ENCODE data around the gene RASA4B. TPM values are rescaled to one million over a fixed set of nuclear protein-coding genes. Genes with fewer than 3 reads are reported as not detected.

Gene RASA4B
- total RNA-seq, 2 experiments from 2014 or later = 8.7 to 9.6 TPM

GRCh38 chr7:102473271-102473991 lies 44.1 kb downstream of the RASA4B start:
- Mint-ChIP-seq H3K4me1 (no peaks in the 10 kb centered on the region), H3K27me3 (no peaks in the 10 kb centered on the region), H3K4me3 (no peak overlapping the region), H3K27ac (no peak overlapping the region), H3K36me3 (ENCODE audit: low read depth) (peaks cover 11% of the 10 kb centered on the region), H3K9me3 (no peaks in the 10 kb centered on the region)
- no peak for DNase-seq
- ChIA-PET CTCF (no interaction called here), POLR2A (no interaction called here)

DNA sequence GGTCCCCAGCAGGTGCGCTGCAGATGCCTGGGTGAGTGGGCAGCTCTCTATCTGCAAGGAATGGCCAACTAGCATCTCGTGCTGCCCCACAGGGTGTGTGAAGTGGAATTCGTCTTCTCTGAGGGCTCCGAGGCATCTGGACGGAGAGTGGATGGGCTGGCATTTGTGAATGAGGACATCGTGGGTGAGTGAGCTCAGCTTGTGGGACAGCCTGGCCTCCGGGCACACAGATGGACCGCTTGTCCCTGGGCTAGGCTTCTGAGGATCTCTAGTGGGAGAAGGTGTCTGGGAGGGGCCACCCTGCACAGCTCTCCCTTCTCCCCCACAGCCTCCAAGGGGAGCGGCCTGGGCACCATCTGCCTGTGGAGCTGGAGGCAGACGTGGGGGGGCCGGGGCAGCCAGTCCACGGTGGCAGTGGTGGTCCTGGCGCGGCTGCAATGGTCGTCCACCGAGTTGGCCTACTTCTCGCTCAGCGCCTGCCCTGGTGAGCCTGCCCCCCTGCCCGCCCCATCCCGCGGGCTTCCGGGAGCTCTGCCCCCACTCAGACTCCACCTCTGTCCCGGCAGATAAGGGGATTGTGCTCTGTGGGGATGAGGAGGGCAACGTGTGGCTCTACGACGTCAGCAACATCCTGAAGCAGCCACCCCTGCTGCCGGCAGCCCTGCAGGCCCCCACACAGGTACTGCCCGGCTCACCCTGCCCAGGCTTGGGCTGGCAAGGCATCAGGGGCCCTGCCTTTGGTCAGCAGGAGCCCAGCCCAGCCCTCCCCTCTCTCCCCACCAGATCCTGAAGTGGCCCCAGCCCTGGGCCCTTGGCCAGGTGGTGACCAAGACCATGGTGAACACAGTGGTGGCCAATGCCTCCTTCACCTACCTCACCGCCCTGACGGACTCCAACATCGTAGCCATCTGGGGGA lies 45.2 kb downstream of the RASA4B start:
- CTCF ChIA-PET = no interaction called here
- Mint-ChIP-seq H3K27ac (no peak overlapping the region), H3K4me3 (no peak overlapping the region), H3K27me3 (no peaks in the 10 kb centered on the region), H3K9me3 (no peaks in the 10 kb centered on the region), H3K4me1 (no peaks in the 10 kb centered on the region), H3K36me3 (ENCODE audit: low read depth) (peaks cover 11% of the 10 kb centered on the region)
- DNase-seq = no peak
- POLR2A ChIA-PET = no interaction called here

GRCh38 chr7:102471791-102472125 lies 45.8 kb downstream of the RASA4B start:
- Mint-ChIP-seq H3K4me3 (no peak overlapping the region), H3K9me3 (no peaks in the 10 kb centered on the region), H3K27me3 (no peaks in the 10 kb centered on the region), H3K27ac (no peak overlapping the region), H3K36me3 (ENCODE audit: low read depth) (peaks cover 15% of the 10 kb centered on the region), H3K4me1 (peaks cover 4% of the 10 kb centered on the region)
- no peak for DNase-seq
- POLR2A ChIA-PET = no interaction called here
- CTCF ChIA-PET = no interaction called here

DNA sequence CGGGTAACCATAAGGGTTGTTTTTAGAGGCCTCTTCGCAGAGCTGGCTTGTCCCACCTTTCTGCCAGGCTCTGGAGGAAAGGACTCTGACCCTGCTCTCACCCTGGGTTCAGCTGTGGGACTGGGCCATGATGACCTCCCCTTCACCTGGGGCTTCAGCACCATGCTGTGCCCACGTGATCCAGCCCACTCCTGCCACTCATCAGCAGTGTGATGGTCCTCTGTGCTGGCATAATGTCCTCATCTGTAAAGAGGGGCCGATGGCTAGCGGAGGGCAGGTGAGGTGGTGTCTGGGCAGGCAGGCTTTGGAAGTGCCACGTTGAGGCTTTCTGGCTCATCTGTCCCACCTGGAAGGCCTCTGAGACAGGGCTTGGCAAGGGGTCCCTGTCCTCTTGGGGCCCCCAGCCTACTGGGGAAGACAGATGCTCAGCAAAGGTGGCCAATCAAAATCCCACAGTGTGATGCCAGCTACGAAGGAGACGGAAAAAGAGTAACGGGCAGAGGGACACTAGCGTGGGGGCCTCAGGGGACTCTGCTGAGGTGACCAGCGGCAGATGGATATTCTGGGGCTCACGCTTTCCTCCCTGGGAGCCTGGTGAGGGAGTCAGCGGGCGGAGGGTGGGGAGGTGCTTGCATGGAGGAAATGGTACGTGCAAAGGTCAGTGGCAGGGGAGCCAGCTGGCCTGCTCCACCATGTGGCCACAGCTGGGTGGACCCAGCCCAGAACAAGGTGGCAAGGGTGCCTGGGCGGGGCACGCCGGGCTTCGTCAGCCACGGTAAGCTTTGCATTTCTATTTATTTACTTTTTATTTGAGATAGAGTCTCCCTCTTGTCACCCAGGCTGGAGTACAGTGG lies 47.4 kb downstream of the RASA4B start:
- POLR2A ChIA-PET = no interaction called here
- Mint-ChIP-seq H3K27me3 (no peaks in the 10 kb centered on the region), H3K27ac (no peak overlapping the region), H3K4me1 (peaks cover 14% of the 10 kb centered on the region), H3K9me3 (no peaks in the 10 kb centered on the region), H3K36me3 (ENCODE audit: low read depth) (peaks cover 16% of the 10 kb centered on the region), H3K4me3 (no peak overlapping the region)
- DNase-seq = no peak
- CTCF ChIA-PET = interaction anchor here (1.5 kb wide), 1 partner anchor 66 kb away, joined by 3 read pairs; no protein-coding TSS in a partner anchor

DNA sequence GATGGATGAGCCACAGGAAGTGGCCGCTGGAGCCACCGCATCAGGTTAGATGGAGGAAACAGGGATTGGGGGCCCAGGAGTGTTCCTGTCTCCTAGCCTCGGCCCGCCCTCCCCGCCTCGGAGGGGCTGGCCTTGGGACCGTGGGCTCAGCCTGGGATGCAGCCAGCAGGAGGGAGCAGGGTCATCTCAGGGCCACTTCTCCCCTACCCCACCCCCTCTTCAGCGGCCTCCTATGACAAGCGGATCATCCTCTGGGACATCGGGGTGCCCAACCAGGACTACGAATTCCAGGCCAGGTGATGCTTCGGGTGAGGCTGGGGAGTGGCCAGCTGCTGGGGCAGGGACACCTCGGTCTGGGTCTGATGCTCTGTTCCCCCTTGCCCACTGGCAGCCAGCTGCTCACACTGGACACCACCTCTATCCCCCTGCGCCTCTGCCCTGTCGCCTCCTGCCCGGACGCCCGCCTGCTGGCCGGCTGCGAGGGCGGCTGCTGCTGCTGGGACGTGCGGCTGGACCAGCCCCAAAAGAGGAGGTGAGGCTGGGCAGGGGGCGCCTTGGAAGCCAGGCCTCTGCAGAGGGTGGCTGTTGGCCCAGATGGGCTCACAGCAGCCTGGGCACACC lies 48.1 kb downstream of the RASA4B start:
- POLR2A ChIA-PET = no interaction called here
- Mint-ChIP-seq H3K9me3 (no peaks in the 10 kb centered on the region), H3K4me3 (no peak overlapping the region), H3K27me3 (no peaks in the 10 kb centered on the region), H3K36me3 (ENCODE audit: low read depth) (peaks cover 16% of the 10 kb centered on the region), H3K4me1 (peaks cover 14% of the 10 kb centered on the region), H3K27ac (no peak overlapping the region)
- no peak for DNase-seq
- CTCF ChIA-PET = interaction anchor here (1.5 kb wide), 1 partner anchor 65 kb away, joined by 3 read pairs; no protein-coding TSS in a partner anchor

DNA sequence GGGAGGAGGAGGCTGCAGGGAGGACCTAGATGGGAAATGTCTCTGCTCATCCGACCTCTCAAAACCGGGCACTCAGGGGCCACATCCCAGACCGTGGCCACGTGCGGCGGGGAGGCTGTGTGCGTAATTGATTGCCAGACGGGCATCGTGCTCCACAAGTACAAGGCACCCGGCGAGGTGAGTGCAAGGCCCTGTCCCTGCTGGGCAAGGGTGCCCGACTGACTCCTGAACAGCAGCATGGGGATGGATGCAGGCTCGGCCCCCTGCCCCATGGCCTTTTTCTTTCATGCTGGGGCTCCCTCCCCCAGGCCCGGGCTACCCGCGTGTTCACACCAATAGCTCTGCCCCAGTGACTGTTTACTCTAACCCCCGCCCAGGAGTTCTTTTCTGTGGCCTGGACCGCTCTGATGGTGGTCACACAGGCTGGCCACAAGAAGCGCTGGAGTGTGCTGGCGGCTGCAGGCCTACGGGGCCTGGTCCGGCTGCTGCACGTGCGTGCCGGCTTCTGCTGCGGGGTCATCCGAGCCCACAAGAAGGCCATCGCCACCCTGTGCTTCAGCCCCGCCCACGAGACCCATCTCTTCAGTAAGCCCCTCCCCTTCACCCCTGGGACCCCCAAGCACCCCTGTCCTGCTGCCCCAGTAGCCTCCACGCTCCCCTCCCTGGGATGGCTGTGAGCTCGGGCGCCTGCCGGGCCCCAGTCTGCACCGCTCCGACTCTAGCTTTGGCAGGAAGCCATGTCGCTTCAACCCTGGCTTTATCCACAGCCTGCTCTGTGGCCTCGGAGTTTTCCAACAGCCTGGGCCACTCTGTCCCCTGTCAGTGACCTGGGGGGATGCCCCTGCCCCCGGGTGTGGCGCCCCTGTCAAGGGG lies 48.9 kb downstream of the RASA4B start:
- Mint-ChIP-seq H3K36me3 (ENCODE audit: low read depth) (peaks cover 16% of the 10 kb centered on the region), H3K4me1 (peaks cover 20% of the 10 kb centered on the region), H3K27ac (no peak overlapping the region), H3K9me3 (no peaks in the 10 kb centered on the region), H3K27me3 (no peaks in the 10 kb centered on the region), H3K4me3 (no peak overlapping the region)
- DNase-seq = no peak
- ChIA-PET CTCF (interaction anchor here (0.7 to 1.5 kb wide), 2 partner anchors 64 to 70 kb away, joined by 3 to 4 read pairs; no protein-coding TSS in a partner anchor), POLR2A (no interaction called here)

- H3K4me3 Mint-ChIP-seq = no peak overlapping the region
- no peaks in the 10 kb centered on the region for H3K9me3 Mint-ChIP-seq
- peaks cover 12% of the 10 kb centered on the region for H3K36me3 Mint-ChIP-seq (ENCODE audit: low read depth)
- DNase-seq = no peak
- POLR2A ChIA-PET = interaction anchor here (0.9 to 1.1 kb wide), 5 partner anchors 30 to 72 kb away, joined by 3 to 6 read pairs (median 4); partner anchors contain the start of gene PRKRIP1
- CTCF ChIA-PET = interaction anchor here (0.7 to 3.1 kb wide), 4 partner anchors 52 to 1148 kb away, joined by 3 to 26 read pairs (median 13); no protein-coding TSS in a partner anchor
- H3K27ac Mint-ChIP-seq = no peak overlapping the region
- peaks cover 23% of the 10 kb centered on the region for H3K4me1 Mint-ChIP-seq
- no peaks in the 10 kb centered on the region for H3K27me3 Mint-ChIP-seq
Measured at GRCh38 chr7:102467581-102468477, 49.7 kb downstream of the RASA4B start.

- Mint-ChIP-seq H3K9me3 (no peaks in the 10 kb centered on the region), H3K27me3 (no peaks in the 10 kb centered on the region), H3K36me3 (ENCODE audit: low read depth) (peaks cover 7% of the 10 kb centered on the region), H3K27ac (no peak overlapping the region), H3K4me1 (peaks cover 26% of the 10 kb centered on the region), H3K4me3 (peak overlapping the region; percentile 96)
- CTCF ChIA-PET = interaction anchor here (0.6 to 3.9 kb wide), 8 partner anchors 31 to 78 kb away, joined by 3 to 26 read pairs (median 4); no protein-coding TSS in a partner anchor
- no peak for DNase-seq
- POLR2A ChIA-PET = interaction anchor here (1.0 to 3.0 kb wide), 5 partner anchors 32 to 54 kb away, joined by 5 to 18 read pairs (median 7); partner anchors contain the start of gene ORAI2
Measured at GRCh38 chr7:102466097-102466496, 51.5 kb downstream of the RASA4B start.

- CTCF ChIA-PET = interaction anchor here (0.8 to 3.9 kb wide), 8 partner anchors 19 to 76 kb away, joined by 3 to 26 read pairs (median 5); no protein-coding TSS in a partner anchor
- POLR2A ChIA-PET = interaction anchor here (1.0 to 3.0 kb wide), 8 partner anchors 10 to 50 kb away, joined by 4 to 18 read pairs (median 6); no protein-coding TSS in a partner anchor
- DNase-seq = peak; percentile 94
- H3K27ac Mint-ChIP-seq = peak within 1 kb of the TSS; percentile 80
- peaks cover 9% of the 10 kb centered on the region for H3K36me3 Mint-ChIP-seq (ENCODE audit: low read depth)
- no peaks in the 10 kb centered on the region for H3K27me3 Mint-ChIP-seq
- peak within 1 kb of the TSS; percentile 96 for H3K4me3 Mint-ChIP-seq
- no peaks in the 10 kb centered on the region for H3K9me3 Mint-ChIP-seq
- H3K4me1 Mint-ChIP-seq = peaks cover 29% of the 10 kb centered on the region
Measured at GRCh38 chr7:102464577-102465280, 52.8 kb downstream of the RASA4B start, which contains the start of the genes ALKBH4 and LRWD1. ALKBH4 (minus strand) TSS chr7:102464863; CDS start chr7:102464836, 27 bp downstream. LRWD1 (plus strand) TSS chr7:102464984; CDS start chr7:102465081, 97 bp downstream.
